HG02763 (cell line): ENCODE data around the gene NME7.

ENCODE experiments used
- ATAC-seq: cut with Tn5 transposase; IDR thresholded peaks from one replicate; pipeline ENCODE4 v1.9.1; 2021; ENCODE audit warnings: mild to moderate bottlenecking, moderate library complexity; ENCODE audit not compliant: unreplicated experiment

NME7 gene

DNA sequence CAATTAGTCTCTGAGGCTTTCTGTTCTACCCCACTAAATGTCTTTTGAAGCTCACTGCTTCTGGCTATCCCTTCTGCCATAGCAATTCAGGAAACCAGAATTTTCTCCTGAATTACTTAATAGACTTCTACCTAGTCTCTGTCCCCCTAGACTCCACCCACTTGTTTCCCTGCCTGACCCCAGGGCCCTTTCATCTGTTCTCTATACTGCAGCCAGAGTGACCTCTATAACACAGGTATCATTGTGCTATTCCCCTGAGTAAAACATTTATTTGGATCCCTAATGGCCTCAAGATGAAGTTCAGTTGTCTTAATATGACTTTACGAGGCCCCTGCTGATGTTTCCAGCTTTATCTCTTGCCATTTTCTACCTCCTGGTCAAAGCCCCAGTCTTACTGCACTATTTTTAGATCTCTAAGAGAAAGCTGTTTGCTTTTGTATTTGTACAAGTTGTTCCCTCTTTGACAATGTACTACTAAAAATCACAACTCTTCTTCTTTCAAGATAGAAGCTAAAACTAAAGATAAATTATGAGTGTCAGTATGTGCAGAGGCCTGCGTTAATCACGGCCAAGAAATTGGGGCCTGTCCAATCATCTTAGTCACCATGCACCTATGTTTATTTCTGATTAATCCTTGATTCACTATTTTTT lies 206.6 kb downstream of the NME7 start:
- no peak for ATAC-seq

DNA sequence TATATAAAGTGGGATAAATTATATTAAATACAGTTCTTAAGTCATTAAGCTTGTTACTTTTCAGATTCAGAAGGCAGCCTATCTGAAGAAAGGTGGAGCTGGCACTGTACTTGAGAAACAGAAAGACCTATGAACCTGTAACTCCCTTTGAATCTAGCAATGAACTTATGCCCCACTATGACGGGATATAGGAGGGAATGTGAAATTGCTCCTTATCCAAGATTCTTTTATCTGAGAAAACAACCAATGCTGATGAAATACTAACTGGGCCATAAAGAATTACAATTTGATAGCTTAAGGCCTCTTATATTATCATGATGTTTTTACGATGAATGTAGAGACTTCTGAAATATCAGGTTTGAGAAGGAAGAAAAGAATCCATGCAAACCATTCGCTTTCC lies 211.0 kb downstream of the NME7 start:
- no peak for ATAC-seq

DNA sequence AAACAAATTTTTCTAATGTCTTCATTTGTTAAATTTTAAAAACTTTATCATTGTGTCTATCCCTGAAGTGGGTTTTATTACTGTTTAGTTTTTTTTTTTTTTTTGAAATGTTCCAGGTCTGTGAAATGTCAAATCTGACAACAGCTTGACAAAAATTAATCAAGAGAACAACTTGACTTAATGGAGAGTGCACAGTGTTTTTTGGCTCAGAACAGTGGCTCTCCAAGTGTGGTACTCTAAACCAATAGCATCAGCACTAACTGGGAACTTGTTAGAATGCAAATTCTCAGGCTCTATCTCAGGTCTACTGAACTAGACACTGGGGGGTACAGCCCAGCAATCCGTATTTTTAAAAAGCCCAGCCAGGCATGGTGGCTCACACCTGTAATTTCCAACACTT lies 211.9 kb downstream of the NME7 start:
- no peak for ATAC-seq

- no peak for ATAC-seq
These were observed 216.2 kb downstream of the NME7 start for GRCh38 chr1:169151338-169151837.

DNA sequence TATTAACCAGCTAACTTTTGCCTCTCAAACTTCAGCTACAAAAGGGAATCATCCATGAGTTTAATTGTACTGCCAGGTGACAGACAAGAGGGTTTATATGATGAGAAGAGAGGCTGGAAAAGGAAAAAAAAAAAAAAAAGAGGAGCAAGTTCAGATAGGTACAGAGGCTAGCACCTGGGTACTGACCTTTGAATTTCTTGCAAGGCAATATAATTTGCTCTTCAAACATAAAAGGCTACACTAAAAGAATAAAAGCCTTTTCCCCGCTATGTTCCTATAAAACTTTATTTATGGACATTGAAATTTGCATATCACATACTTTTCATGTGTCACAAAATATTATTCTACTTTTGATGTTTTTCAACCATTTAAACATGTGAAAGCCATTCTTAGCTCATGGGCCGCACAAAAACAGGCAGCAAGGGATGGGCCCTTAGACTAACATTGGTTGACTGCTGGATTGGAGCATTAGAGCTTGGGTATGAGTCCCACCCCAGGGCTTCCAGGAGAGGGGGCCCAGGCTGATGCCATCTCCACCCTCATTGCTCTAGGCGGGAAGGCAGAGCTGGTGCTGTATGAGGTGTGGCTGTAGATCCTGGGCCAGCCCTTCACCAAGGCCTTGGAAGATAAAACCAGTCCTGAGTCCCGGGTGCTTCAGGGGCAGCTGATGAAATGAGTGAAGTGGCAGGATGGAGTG lies 216.8 kb downstream of the NME7 start:
- no peak for ATAC-seq

GRCh38 chr1:169149555-169150286 lies 217.9 kb downstream of the NME7 start:
- no peak for ATAC-seq

GRCh38 chr1:169148472-169149252 lies 218.9 kb downstream of the NME7 start:
- peak; percentile 49 for ATAC-seq

- no peak for ATAC-seq
These were observed 220.9 kb downstream of the NME7 start for GRCh38 chr1:169146576-169147214.

DNA sequence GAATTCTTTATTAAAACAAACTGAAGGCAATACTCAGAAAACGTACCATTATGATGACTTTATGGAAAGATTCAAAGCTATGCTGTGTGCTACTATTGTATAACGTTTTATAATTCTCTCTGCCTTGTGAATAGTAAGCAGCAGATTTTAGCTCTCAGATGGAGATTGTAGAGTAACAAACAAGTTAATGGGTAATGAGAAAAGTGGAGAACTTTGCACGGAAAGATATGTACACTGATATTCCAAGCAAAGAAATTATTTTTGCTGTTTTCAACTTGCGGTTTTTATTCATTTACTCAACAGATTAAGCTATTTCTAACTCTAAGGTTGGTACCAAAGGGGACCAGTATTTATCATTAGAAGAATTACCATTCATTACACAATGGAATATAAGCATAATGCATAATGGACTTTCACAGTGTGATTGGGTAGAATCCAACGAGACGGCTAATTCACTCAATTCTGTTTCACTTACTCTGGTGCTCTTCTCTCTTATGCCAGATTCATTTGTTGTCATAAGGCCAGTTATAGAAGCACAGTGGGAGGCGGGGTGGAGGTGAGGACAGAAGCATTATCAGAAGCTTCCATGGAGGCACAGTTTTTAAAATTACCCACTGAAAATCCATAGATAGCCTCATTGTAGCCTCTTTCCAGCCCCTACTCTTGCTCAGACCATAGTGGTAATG lies 222.5 kb downstream of the NME7 start:
- no peak for ATAC-seq

DNA sequence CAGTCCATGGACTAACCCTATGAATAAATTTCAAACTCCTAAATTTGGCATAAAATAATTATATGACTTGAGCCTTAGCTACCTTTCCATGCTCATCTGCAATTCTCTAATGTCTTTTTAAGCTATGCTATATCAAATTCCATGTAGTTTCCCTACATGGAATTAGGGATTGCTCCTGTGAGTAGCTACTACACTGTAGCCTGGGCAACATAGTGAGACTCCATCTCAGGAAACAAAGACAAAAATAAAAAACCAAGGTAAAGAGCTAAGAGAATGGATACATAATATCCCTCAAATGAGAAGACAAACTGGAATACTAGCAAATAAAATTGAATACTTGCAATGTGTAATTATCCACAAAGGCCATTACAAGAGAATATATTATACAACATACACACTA lies 223.6 kb downstream of the NME7 start:
- ATAC-seq, result no peak

DNA sequence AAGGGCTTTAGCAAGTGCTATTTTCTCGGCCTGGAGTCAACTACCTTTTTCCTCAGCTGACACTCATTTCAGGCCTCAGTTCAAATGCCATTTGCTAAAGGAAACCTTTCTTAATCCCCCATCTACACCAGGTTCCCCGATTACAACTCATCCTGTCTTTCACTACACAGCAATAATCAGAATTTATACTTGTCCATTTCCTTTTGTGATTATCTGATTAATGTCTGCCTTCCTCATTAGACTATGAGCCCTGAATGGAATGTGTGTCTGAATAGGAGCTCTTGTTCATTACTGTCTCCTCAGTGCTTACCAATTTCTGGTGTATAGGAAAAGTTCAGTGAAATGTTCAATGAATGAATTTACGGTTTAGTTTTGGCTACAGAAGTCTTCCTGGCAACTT lies 224.3 kb downstream of the NME7 start:
- no peak for ATAC-seq

GRCh38 chr1:169142129-169142528 lies 225.5 kb downstream of the NME7 start:
- ATAC-seq, result no peak

- ATAC-seq, result no peak
These were observed 226.2 kb downstream of the NME7 start for GRCh38 chr1:169141356-169141755.

GRCh38 chr1:169138866-169139670 lies 228.5 kb downstream of the NME7 start:
- peak; percentile 75 for ATAC-seq

GRCh38 chr1:169137357-169137756 lies 230.2 kb downstream of the NME7 start:
- ATAC-seq, result no peak

DNA sequence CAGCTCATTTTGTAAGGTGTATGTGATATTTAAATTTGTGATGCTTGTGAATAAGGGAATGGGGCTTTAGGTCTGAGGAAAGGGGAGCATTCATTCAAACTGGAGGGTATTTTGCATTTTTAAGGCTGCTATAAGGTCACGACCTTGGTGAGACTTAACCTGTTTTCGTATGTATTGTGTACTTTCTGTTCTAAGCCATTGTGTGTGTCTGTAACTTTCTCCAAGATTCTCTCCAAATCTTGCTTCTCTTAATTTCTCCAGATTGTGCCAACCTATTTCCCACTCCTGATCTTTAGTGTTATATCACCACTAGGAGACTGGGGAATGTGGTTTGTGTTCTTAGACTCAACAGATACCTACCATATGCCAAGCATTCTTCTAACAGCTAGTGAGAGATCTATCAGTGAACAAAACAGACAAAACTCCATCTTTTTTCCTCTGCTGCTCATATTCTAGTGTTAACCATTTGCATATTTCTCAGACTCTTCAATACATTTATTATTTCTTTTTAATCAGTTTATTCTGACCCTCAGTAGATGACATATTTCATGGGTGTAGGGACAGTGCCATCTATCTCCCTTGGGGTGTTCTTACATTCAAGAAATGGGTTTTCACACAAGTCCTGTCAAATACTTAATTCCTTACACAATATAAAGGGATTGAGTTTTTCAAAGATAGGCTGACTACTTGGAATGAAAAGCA lies 233.6 kb downstream of the NME7 start:
- ATAC-seq, result no peak

- no peak for ATAC-seq
These were observed 234.4 kb downstream of the NME7 start for GRCh38 chr1:169133228-169133576.

- ATAC-seq, result no peak
These were observed 234.9 kb downstream of the NME7 start for GRCh38 chr1:169132512-169133227.
